GM23338 (cell line): ENCODE results near the gene MYO15B. TPM values are rescaled to one million over a fixed set of nuclear protein-coding genes. Genes with fewer than 3 reads are reported as not detected.

ENCODE experiments used
- ATAC-seq: fragments of 200-7000 bp; cut with Tn5 transposase; 3 replicates; pipeline ENCODE4 v1.9.1; 2020
- DNase-seq: peaks from one replicate; pipeline ENCODE4 v3.0.0-alpha.2; 2015; ENCODE audit warnings: low spot score
- H2AFZ ChIP-seq: fragments of 200-600 bp; sonication (generic); 2 replicates; pipeline ENCODE4 v1.8.0; 2016; ENCODE audit warnings: antibody characterized with exemption, mild to moderate bottlenecking, moderate library complexity
- H3F3A ChIP-seq: fragments of 200-600 bp; sonication (generic); replicated peaks from 2 replicates; pipeline ENCODE4 v1.8.0; 2017; ENCODE audit warnings: antibody characterized with exemption, mixed run types, low read depth
- H3K27ac ChIP-seq: fragments of 200-600 bp; sonication (generic); 2 replicates; pipeline ENCODE4 v1.6.1; 2016; ENCODE audit warnings: low read depth
- H3K27me3 ChIP-seq: fragments of 200-600 bp; sonication (generic); 2 replicates; pipeline ENCODE4 v1.8.0; 2016; ENCODE audit warnings: mild to moderate bottlenecking, mixed run types, moderate library complexity; ENCODE audit not compliant: insufficient read depth
- H3K36me3 ChIP-seq: fragments of 200-600 bp; sonication (generic); 2 replicates; pipeline ENCODE4 v1.8.0; 2016; ENCODE audit warnings: mild to moderate bottlenecking; ENCODE audit not compliant: insufficient read depth
- H3K4me1 ChIP-seq: fragments of 200-600 bp; sonication (generic); 2 replicates; pipeline ENCODE4 v1.8.0; 2016; ENCODE audit warnings: mild to moderate bottlenecking, moderate library complexity; ENCODE audit not compliant: insufficient read depth
- H3K4me2 ChIP-seq: fragments of 200-600 bp; sonication (generic); 2 replicates; pipeline ENCODE4 v1.7.1; 2017; ENCODE audit warnings: mixed run types
- H3K4me3 ChIP-seq: fragments of 200-600 bp; sonication (generic); 2 replicates; pipeline ENCODE4 v1.6.1; 2016; ENCODE audit warnings: mixed run types
- H3K79me2 ChIP-seq: fragments of 200-600 bp; sonication (generic); replicated peaks from 2 replicates; pipeline ENCODE4 v1.8.0; 2017; ENCODE audit warnings: mild to moderate bottlenecking; ENCODE audit not compliant: insufficient read depth
- H3K9me2 ChIP-seq: fragments of 200-600 bp; sonication (generic); 2 replicates; pipeline ENCODE4 v1.8.0; 2017; ENCODE audit not compliant: insufficient read depth
- H4K20me1 ChIP-seq: fragments of 200-600 bp; sonication (generic); replicated peaks from 2 replicates; pipeline ENCODE4 v1.8.0; 2017; ENCODE audit warnings: mild to moderate bottlenecking; ENCODE audit not compliant: insufficient read depth
- H3K27ac Mint-ChIP-seq: 2 replicates; pipeline ENCODE4 v1.8.0; 2020; ENCODE audit warnings: inconsistent platforms, mild to moderate bottlenecking, moderate library complexity, mixed read lengths
- H3K27me3 Mint-ChIP-seq: 3 replicates; pipeline ENCODE4 v1.8.0; 2022; ENCODE audit warnings: low read depth, mild to moderate bottlenecking, moderate library complexity, mixed read lengths, inconsistent platforms; ENCODE audit not compliant: insufficient read depth, poor library complexity
- H3K36me3 Mint-ChIP-seq: 3 replicates; pipeline ENCODE4 v1.8.0; 2021; ENCODE audit warnings: low read depth, mild to moderate bottlenecking, inconsistent platforms, moderate library complexity, mixed read lengths
- H3K4me1 Mint-ChIP-seq: 3 replicates; pipeline ENCODE4 v1.8.0; 2020; ENCODE audit warnings: mild to moderate bottlenecking, inconsistent platforms, mixed read lengths
- H3K4me3 Mint-ChIP-seq: 3 replicates; pipeline ENCODE4 v1.8.0; 2021; ENCODE audit warnings: moderate library complexity, mild to moderate bottlenecking, inconsistent platforms, mixed read lengths
- H3K9me3 Mint-ChIP-seq: 3 replicates; pipeline ENCODE4 v1.8.0; 2020; ENCODE audit warnings: moderate library complexity, mild to moderate bottlenecking, inconsistent platforms, mixed read lengths
- CREB1 ChIP-seq: fragments of 250-450 bp; sonication (Bioruptor Pico); IDR thresholded peaks from 2 replicates; pipeline ENCODE4 v1.5.0; 2020; ENCODE audit warnings: low read depth, mild to moderate bottlenecking, moderate library complexity
- CTCF ChIP-seq, 2 experiments: fragments of 200-600 bp in 1 of 2; sonication (generic) in 1 of 2; conservative IDR thresholded peaks; 2 replicates each; pipeline versions ENCODE4 v1.5.1 to v1.6.1; 2016 to 2017; ENCODE audit warnings: antibody characterized with exemption in 2 of 2, low read depth in 2 of 2, mild to moderate bottlenecking in 2 of 2, moderate library complexity in 1 of 2
- ETS1 ChIP-seq: IDR thresholded peaks from 2 replicates; pipeline ENCODE4 v1.6.1; 2016; ENCODE audit warnings: antibody characterized with exemption
- EZH2 ChIP-seq: fragments of 200-600 bp; sonication (generic); IDR thresholded peaks from one replicate; pipeline ENCODE4 v1.8.0; 2017; ENCODE audit warnings: antibody characterized with exemption, mild to moderate bottlenecking, low read depth; ENCODE audit not compliant: unreplicated experiment
- EZH2phosphoT487 ChIP-seq: fragments of 200-600 bp; sonication (generic); IDR thresholded peaks from one replicate; pipeline ENCODE4 v1.8.1; 2018; ENCODE audit warnings: antibody characterized with exemption; ENCODE audit not compliant: unreplicated experiment
- JUNB ChIP-seq: IDR thresholded peaks from one replicate; pipeline ENCODE4 v1.6.1; 2016; ENCODE audit warnings: antibody characterized with exemption; ENCODE audit not compliant: unreplicated experiment
- NANOG ChIP-seq: IDR thresholded peaks from 2 replicates; pipeline ENCODE4 v1.6.1; 2016; ENCODE audit warnings: antibody characterized with exemption, borderline replicate concordance
- POLR2AphosphoS5 ChIP-seq: IDR thresholded peaks from 2 replicates; pipeline ENCODE4 v1.6.1; 2016; ENCODE audit warnings: antibody characterized with exemption, low read depth
- STAT1 ChIP-seq: IDR thresholded peaks from one replicate; pipeline ENCODE4 v1.6.1; 2016; ENCODE audit warnings: antibody characterized with exemption; ENCODE audit not compliant: unreplicated experiment
- ZNF331 ChIP-seq: fragments of 250-450 bp; sonication (Bioruptor Pico); IDR thresholded peaks from 2 replicates; pipeline ENCODE4 v1.5.0; 2020; ENCODE audit warnings: low read depth, mild to moderate bottlenecking, moderate library complexity
- ZNF462 ChIP-seq: fragments of 250-450 bp; sonication (Bioruptor Pico); IDR thresholded peaks from 2 replicates; pipeline ENCODE4 v1.5.0; 2020; ENCODE audit warnings: mild to moderate bottlenecking, moderate library complexity
- polyA plus RNA-seq: library from polyadenylated mRNA; unstranded; fragments of >200 nt; fragmentation: Nextera tagmentation; extraction: Ambion mirVana; gene quantifications from 2 replicates; pipeline ENCODE4 v1.2.1, GENCODE V29; 2016
- total RNA-seq: library from RNA; depleted of rRNA; stranded (reverse); fragments of >200 nt; shearing (Covaris generic); gene quantifications from 2 replicates; pipeline ENCODE4 v1.2.3, GENCODE V29; 2014
- TF ChIP-seq, protein P1 (sequence below): IDR thresholded peaks from one replicate; pipeline ENCODE4 v1.6.1; 2018; ENCODE audit warnings: antibody characterized with exemption; ENCODE audit not compliant: unreplicated experiment

MYO15B gene
- total and polyA plus RNA-seq, 2 experiments from 2014 or later, result 6.6 to 12.4 TPM

GRCh38 chr17:75662511-75662910, 74.9 kb downstream of the MYO15B start (continued):
- no peak for TF ChIP-seq ZNF462 (CRISPR knock-in tag)
- TF ChIP-seq ZNF331 (CRISPR knock-in tag), result no peak

GRCh38 chr17:75664099-75664549, 76.5 kb downstream of the MYO15B start:
- Histone ChIP-seq H3K9me2 (no peaks in the 10 kb centered on the region), H3K79me2 (peaks cover 39% of the 10 kb centered on the region), H3F3A (peaks cover 9% of the 10 kb centered on the region), H4K20me1 (peaks cover 4% of the 10 kb centered on the region; the same call in 1 of the 2 replicates), H3K4me1 (peaks cover 14% of the 10 kb centered on the region), H3K27ac (no peak overlapping the region), H3K27me3 (no peaks in the 10 kb centered on the region), H3K4me2 (no peak overlapping the region), H2AFZ (no peak overlapping the region), H3K4me3 (no peak overlapping the region), H3K36me3 (peaks cover 4% of the 10 kb centered on the region; the same call in 1 of the 2 replicates)
- peaks cover 10% of the 10 kb centered on the region for H3K4me1 Mint-ChIP-seq
- no peak for ATAC-seq
- no peak for DNase-seq
- no peaks in the 10 kb centered on the region for H3K27me3 Mint-ChIP-seq
- peaks cover 31% of the 10 kb centered on the region for H3K36me3 Mint-ChIP-seq
- H3K9me3 Mint-ChIP-seq, result no peaks in the 10 kb centered on the region
- H3K27ac Mint-ChIP-seq, result no peak overlapping the region; the same call in 1 of the 2 replicates
- no peak overlapping the region for H3K4me3 Mint-ChIP-seq
- TF ChIP-seq POLR2AphosphoS5, result no peak
- TF ChIP-seq CTCF (conservative IDR thresholded peaks at IDR 0.05; ENCODE audit: low read depth in 2 of 2), result no peak
- TF ChIP-seq STAT1, result no peak
- TF ChIP-seq JUNB, result no peak
- no peak for TF ChIP-seq EZH2
- TF ChIP-seq ETS1, result no peak
- TF ChIP-seq EZH2phosphoT487, result no peak
- TF ChIP-seq, protein P1, sequence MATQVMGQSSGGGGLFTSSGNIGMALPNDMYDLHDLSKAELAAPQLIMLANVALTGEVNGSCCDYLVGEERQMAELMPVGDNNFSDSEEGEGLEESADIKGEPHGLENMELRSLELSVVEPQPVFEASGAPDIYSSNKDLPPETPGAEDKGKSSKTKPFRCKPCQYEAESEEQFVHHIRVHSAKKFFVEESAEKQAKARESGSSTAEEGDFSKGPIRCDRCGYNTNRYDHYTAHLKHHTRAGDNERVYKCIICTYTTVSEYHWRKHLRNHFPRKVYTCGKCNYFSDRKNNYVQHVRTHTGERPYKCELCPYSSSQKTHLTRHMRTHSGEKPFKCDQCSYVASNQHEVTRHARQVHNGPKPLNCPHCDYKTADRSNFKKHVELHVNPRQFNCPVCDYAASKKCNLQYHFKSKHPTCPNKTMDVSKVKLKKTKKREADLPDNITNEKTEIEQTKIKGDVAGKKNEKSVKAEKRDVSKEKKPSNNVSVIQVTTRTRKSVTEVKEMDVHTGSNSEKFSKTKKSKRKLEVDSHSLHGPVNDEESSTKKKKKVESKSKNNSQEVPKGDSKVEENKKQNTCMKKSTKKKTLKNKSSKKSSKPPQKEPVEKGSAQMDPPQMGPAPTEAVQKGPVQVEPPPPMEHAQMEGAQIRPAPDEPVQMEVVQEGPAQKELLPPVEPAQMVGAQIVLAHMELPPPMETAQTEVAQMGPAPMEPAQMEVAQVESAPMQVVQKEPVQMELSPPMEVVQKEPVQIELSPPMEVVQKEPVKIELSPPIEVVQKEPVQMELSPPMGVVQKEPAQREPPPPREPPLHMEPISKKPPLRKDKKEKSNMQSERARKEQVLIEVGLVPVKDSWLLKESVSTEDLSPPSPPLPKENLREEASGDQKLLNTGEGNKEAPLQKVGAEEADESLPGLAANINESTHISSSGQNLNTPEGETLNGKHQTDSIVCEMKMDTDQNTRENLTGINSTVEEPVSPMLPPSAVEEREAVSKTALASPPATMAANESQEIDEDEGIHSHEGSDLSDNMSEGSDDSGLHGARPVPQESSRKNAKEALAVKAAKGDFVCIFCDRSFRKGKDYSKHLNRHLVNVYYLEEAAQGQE, result no peak
- no peak for TF ChIP-seq NANOG
- TF ChIP-seq CREB1 (CRISPR knock-in tag), result no peak
